ENCODE measurements around the gene GRIK1.

Gene GRIK1

DNA sequence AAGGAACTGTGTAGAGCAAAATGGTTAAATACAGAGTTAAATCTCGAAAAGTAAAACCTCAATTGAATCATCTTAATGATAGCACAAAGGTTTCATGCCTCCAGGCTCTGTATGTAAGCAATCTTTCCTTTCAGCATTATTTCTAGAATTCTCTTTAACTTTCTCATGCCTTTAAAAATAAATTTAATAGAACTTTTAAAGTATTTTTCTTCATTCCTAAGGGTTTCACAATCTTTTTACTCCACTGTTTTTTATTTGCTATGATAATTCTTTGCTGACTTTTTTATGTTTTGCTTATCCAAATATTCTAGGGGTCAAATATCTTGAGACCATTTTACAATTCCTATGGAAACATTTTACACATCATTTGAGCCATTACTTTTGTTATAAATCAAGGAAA is 353.1 kb downstream of the GRIK1 start:
- H3K36me3 Mint-ChIP-seq = no peaks in the 10 kb centered on the region
- H3K27ac Mint-ChIP-seq = no peak overlapping the region
- H3K27me3 Mint-ChIP-seq = peaks cover 7% of the 10 kb centered on the region
- H3K4me1 Mint-ChIP-seq = no peaks in the 10 kb centered on the region
- H3K4me3 Mint-ChIP-seq = no peak overlapping the region
- no peaks in the 10 kb centered on the region for H3K9me3 Mint-ChIP-seq

DNA sequence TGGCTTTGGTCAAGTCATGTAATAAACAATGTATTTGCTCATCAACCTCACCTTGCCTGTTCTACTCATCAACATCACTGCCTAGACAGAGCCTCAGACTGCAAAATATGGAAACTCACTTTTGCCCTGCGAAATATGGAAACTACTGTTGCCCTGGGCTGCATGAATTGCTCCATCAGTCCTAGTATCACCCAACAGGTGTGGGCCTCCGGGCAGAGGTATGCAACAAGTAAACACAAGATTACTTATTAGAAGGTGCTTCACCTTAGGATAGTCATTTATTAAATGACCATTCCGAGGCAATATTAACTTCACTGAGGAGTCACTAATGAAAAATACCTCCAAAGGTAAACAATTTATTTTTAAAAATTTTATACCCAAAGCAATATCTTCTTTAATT is 354.3 kb downstream of the GRIK1 start:
- H3K4me1 Mint-ChIP-seq = no peaks in the 10 kb centered on the region
- no peaks in the 10 kb centered on the region for H3K36me3 Mint-ChIP-seq
- peaks cover 7% of the 10 kb centered on the region for H3K27me3 Mint-ChIP-seq
- H3K27ac Mint-ChIP-seq = no peak overlapping the region
- no peak overlapping the region for H3K4me3 Mint-ChIP-seq
- H3K9me3 Mint-ChIP-seq = no peaks in the 10 kb centered on the region

DNA sequence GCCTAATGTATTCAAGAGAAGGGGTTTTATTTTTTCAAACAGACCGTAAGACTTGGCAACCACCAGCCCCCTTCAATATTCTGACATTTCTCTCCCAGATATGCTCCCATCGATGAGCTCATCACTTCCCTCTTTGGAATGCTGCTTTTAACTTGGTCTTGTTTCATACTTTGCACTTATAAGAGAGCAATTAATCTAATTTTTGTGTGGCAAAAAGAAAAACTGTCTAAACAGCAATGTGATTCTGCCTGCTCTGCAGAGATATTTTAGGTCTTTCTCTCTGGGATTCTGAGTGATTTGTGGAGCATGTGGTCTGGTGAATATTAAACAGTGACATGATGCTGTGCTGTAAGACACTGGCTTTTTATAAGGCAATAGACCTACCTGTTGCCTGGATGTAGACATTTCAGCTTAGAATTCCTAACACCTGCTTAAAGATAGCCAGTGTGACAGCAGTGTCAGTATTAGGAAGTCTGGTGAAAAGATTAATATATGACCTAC is 356.3 kb downstream of the GRIK1 start:
- no peaks in the 10 kb centered on the region for H3K27me3 Mint-ChIP-seq
- H3K36me3 Mint-ChIP-seq = no peaks in the 10 kb centered on the region
- H3K27ac Mint-ChIP-seq = no peak overlapping the region
- no peaks in the 10 kb centered on the region for H3K9me3 Mint-ChIP-seq
- H3K4me1 Mint-ChIP-seq = no peaks in the 10 kb centered on the region
- no peak overlapping the region for H3K4me3 Mint-ChIP-seq

DNA sequence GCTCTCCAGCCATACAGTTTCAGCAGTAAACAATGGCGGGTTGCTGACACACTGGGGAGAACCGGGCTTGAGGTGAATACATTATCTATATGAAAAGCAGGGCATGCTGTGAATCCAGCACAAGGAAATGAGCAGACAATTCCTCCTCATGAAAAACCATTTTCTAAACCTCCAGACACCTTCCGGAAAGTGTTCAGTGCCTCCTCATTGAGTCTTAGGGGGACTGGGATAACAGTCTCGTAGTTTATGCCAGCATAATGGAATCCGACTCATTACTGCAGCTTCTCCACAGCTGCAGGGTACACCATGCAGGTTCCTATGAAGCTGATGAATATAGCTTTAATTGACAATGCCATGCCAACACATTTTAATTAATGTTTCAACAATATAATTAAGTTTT is 356.9 kb downstream of the GRIK1 start:
- Mint-ChIP-seq H3K9me3 (no peaks in the 10 kb centered on the region), H3K27ac (no peak overlapping the region), H3K4me1 (no peaks in the 10 kb centered on the region), H3K27me3 (no peaks in the 10 kb centered on the region), H3K4me3 (no peak overlapping the region), H3K36me3 (no peaks in the 10 kb centered on the region)

- peaks cover 2% of the 10 kb centered on the region for H3K36me3 Mint-ChIP-seq
- no peaks in the 10 kb centered on the region for H3K4me1 Mint-ChIP-seq
- no peak overlapping the region for H3K27ac Mint-ChIP-seq
- no peaks in the 10 kb centered on the region for H3K9me3 Mint-ChIP-seq
- H3K27me3 Mint-ChIP-seq = no peaks in the 10 kb centered on the region
- no peak overlapping the region for H3K4me3 Mint-ChIP-seq
Measured at GRCh38 chr21:29581393-29581792, 358.4 kb downstream of the GRIK1 start.

- Mint-ChIP-seq H3K4me3 (no peak overlapping the region), H3K4me1 (no peaks in the 10 kb centered on the region), H3K27ac (no peak overlapping the region), H3K9me3 (no peaks in the 10 kb centered on the region), H3K36me3 (peaks cover 7% of the 10 kb centered on the region), H3K27me3 (no peaks in the 10 kb centered on the region)
Measured at GRCh38 chr21:29580732-29581285, 359.0 kb downstream of the GRIK1 start.

- H3K27ac Mint-ChIP-seq = no peak overlapping the region
- peaks cover 8% of the 10 kb centered on the region for H3K36me3 Mint-ChIP-seq
- no peaks in the 10 kb centered on the region for H3K4me1 Mint-ChIP-seq
Measured at GRCh38 chr21:29578306-29578705, 361.5 kb downstream of the GRIK1 start.

GRCh38 chr21:29571949-29572348 is 367.8 kb downstream of the GRIK1 start:
- no peaks in the 10 kb centered on the region for H3K4me1 Mint-ChIP-seq
- no peak overlapping the region for H3K27ac Mint-ChIP-seq
- H3K36me3 Mint-ChIP-seq = peaks cover 9% of the 10 kb centered on the region
- H3K9me3 Mint-ChIP-seq = no peaks in the 10 kb centered on the region
- no peaks in the 10 kb centered on the region for H3K27me3 Mint-ChIP-seq
- no peak overlapping the region for H3K4me3 Mint-ChIP-seq

More at GRCh38 chr21:29578306-29578705, 361.5 kb downstream of the GRIK1 start:
- Mint-ChIP-seq H3K9me3 (no peaks in the 10 kb centered on the region), H3K27me3 (no peaks in the 10 kb centered on the region), H3K4me3 (no peak overlapping the region)

DNA sequence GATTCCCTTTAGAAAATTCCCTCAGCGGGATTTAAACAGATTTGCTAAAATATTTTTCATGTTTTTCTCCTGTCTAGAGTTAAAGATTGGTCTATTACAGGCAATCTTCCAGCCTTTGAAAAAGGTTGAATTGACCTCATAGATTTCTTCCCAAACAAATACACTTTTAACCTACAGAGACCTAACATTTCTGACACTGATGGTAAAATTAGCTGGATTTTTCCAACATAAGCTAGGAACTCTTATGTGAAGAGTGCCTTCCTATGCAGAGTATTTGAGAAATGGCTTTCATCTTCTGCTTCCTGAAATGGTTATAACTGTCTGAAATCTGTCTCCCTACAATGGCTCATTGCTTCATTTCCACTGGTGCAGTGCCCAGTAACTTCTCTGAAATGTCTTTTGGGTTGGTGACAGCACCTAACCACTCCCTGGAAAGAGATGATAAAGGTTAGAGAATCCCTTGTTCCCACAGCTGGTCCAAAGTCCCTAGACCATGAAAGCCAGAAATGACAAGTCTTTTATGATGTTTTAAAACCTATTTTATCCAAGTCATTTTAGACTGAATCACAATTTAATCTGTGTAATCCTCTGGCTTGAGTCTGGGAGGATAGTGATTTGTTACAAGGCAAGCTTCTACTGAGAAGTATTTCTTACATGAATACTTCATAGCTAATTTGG is 371.6 kb downstream of the GRIK1 start:
- Mint-ChIP-seq H3K4me1 (no peaks in the 10 kb centered on the region), H3K4me3 (no peak overlapping the region), H3K9me3 (no peaks in the 10 kb centered on the region), H3K36me3 (peaks cover 4% of the 10 kb centered on the region), H3K27ac (no peak overlapping the region), H3K27me3 (no peaks in the 10 kb centered on the region)

DNA sequence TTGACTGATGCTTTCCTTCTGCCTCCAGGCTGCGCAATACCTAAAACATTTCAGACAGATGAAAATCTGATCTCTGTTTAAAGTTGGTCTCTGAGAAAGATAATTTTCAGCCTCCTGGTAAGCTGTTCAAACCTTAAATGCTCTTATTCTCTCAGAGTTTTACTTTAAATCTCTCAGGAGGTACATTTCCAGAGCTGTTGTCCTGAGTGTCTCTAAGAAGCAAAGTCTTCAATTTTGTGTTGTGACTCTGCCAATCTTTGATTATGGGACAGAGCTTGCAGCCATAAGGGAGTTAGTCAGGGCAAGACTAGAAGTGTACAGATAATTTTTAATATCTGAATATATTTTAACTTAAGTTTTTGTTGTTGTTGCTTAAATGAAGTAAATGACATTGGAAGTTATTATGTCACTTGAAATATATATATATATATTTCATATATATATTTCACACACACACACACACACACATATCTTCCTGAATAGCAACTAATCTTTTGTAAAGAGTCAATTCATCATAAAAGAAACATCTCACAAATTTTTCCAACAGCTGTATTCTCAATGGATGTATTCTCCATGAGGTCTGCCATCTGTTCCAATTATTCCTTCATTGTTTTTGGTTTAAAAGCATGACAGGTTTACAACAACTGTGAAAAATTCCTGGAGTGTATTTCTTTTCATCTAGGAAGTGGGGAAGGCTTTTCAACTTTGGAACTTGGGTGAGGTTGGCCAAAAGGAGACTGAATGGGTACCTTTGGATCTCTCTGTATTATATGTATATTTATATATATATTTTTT is 381.7 kb downstream of the GRIK1 start:
- H3K27ac Mint-ChIP-seq = no peak overlapping the region
- peaks cover 10% of the 10 kb centered on the region for H3K36me3 Mint-ChIP-seq
- H3K27me3 Mint-ChIP-seq = no peaks in the 10 kb centered on the region
- H3K4me1 Mint-ChIP-seq = no peaks in the 10 kb centered on the region
- no peak overlapping the region for H3K4me3 Mint-ChIP-seq
- H3K9me3 Mint-ChIP-seq = peaks cover 6% of the 10 kb centered on the region

GRCh38 chr21:29557200-29557599 is 382.6 kb downstream of the GRIK1 start:
- Mint-ChIP-seq H3K4me3 (no peak overlapping the region), H3K27ac (no peak overlapping the region), H3K9me3 (peaks cover 6% of the 10 kb centered on the region)

GRCh38 chr21:29555601-29556000 is 384.2 kb downstream of the GRIK1 start:
- Mint-ChIP-seq H3K4me1 (no peaks in the 10 kb centered on the region), H3K27me3 (no peaks in the 10 kb centered on the region), H3K4me3 (no peak overlapping the region), H3K36me3 (peaks cover 7% of the 10 kb centered on the region), H3K9me3 (peaks cover 6% of the 10 kb centered on the region), H3K27ac (no peak overlapping the region)

More at GRCh38 chr21:29557200-29557599, 382.6 kb downstream of the GRIK1 start:
- H3K36me3 Mint-ChIP-seq = peaks cover 10% of the 10 kb centered on the region
- no peaks in the 10 kb centered on the region for H3K27me3 Mint-ChIP-seq
- H3K4me1 Mint-ChIP-seq = no peaks in the 10 kb centered on the region

DNA sequence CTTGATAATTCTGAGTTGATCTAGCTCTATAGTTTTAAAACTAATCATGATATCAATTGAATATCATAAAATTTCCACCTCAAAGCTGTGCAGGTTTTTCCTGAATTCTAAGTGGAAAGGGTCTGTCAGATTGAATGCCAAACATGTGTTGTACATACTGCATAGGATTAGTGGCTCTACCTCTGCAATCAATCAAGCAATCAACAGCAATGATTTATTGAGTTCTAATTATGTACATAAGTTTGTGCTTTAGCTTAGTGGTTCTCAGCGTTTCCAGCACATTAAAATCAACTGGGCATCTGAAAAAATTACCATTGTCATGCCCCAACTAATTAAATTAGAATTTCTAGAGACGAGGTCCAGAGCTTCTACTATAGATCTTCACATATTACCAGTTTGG is 389.6 kb downstream of the GRIK1 start:
- Mint-ChIP-seq H3K4me3 (no peak overlapping the region), H3K9me3 (peaks cover 4% of the 10 kb centered on the region), H3K4me1 (no peaks in the 10 kb centered on the region), H3K27me3 (no peaks in the 10 kb centered on the region), H3K36me3 (peaks cover 11% of the 10 kb centered on the region), H3K27ac (no peak overlapping the region)

GRCh38 chr21:29549614-29550013 is 390.2 kb downstream of the GRIK1 start:
- Mint-ChIP-seq H3K27me3 (no peaks in the 10 kb centered on the region), H3K4me3 (no peak overlapping the region), H3K9me3 (no peaks in the 10 kb centered on the region), H3K4me1 (no peaks in the 10 kb centered on the region), H3K27ac (no peak overlapping the region), H3K36me3 (peaks cover 6% of the 10 kb centered on the region)

DNA sequence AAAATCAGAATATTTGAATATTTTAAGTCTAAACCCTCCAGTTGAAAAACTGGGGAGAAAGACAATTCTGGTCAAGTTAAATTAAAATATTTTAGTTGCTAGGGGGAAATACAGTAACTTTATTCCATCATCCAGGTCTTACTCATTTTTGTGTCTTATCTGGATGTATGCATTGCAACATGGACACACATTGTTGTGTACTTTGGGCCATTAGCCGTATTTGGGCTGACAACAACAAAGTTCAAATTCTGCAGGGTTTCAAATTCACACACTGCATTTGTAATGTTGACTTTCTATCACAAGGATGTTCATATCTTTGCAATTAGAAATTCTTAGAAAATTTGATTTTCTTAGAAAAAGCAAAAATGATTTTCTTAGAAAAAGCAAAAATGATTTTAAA is 391.8 kb downstream of the GRIK1 start:
- Mint-ChIP-seq H3K36me3 (peaks cover 6% of the 10 kb centered on the region), H3K27me3 (no peaks in the 10 kb centered on the region), H3K9me3 (no peaks in the 10 kb centered on the region), H3K4me3 (no peak overlapping the region), H3K4me1 (no peaks in the 10 kb centered on the region), H3K27ac (no peak overlapping the region)

DNA sequence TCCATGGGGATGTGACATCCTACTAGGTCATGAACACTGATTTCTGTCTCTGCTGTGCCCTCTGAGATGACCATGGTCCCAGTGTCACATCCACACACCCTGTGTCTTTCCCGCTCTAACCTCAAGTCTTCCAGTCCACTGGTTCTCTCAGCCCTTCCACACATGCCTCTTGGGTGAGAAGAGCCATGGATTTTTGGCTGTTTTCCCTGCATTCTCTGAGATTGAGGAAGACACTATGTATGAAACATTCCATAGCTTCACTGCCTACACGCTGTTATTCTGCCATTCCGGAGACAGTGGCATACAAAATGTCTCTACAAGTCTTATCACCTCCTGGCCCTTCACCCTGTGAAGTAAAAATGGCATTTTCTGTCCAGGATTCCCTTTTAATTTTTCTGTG is 393.7 kb downstream of the GRIK1 start:
- Mint-ChIP-seq H3K4me3 (no peak overlapping the region), H3K36me3 (peaks cover 6% of the 10 kb centered on the region)

More for the DNA sequence above, 393.7 kb downstream of the GRIK1 start:
- H3K27ac Mint-ChIP-seq = no peak overlapping the region
- H3K27me3 Mint-ChIP-seq = no peaks in the 10 kb centered on the region
- H3K9me3 Mint-ChIP-seq = no peaks in the 10 kb centered on the region
- no peaks in the 10 kb centered on the region for H3K4me1 Mint-ChIP-seq
